IPS-18a (cell line): ENCODE data around the gene MYH7B.

Source experiments
- H3K27ac ChIP-seq: one replicate; pipeline ENCODE4 v1.5.1; 2013; ENCODE audit warnings: low read length
- H3K27me3 ChIP-seq: one replicate; pipeline ENCODE4 v1.6.1; 2013; ENCODE audit warnings: mild to moderate bottlenecking, low read length; ENCODE audit not compliant: control insufficient read depth, insufficient read depth
- H3K36me3 ChIP-seq: one replicate; pipeline ENCODE4 v1.6.1; 2013; ENCODE audit warnings: low read depth, low read length; ENCODE audit not compliant: control insufficient read depth
- H3K4me1 ChIP-seq: one replicate; pipeline ENCODE4 v1.6.1; 2013; ENCODE audit warnings: low read depth, low read length; ENCODE audit not compliant: control insufficient read depth
- H3K4me3 ChIP-seq: one replicate; pipeline ENCODE4 v1.5.1; 2013; ENCODE audit warnings: low read length
- H3K9ac ChIP-seq: one replicate; pipeline ENCODE4 v1.6.1; 2013; ENCODE audit warnings: mild to moderate bottlenecking, low read length, moderate library complexity
- H3K9me3 ChIP-seq: one replicate; pipeline ENCODE4 v1.6.1; 2013; ENCODE audit warnings: low read depth, low read length; ENCODE audit not compliant: control insufficient read depth

MYH7B gene

GRCh38 chr20:35003211-35004031 is 47.8 kb downstream of the MYH7B start:
- Histone ChIP-seq H3K9ac (no peak overlapping the region), H3K9me3 (no peaks in the 10 kb centered on the region), H3K27me3 (no peaks in the 10 kb centered on the region), H3K4me1 (no peaks in the 10 kb centered on the region), H3K36me3 (peaks cover 63% of the 10 kb centered on the region), H3K4me3 (no peak overlapping the region), H3K27ac (no peak overlapping the region)

GRCh38 chr20:35004051-35004725 is 48.5 kb downstream of the MYH7B start:
- H3K36me3 ChIP-seq, result peaks cover 71% of the 10 kb centered on the region
- H3K9me3 ChIP-seq, result no peaks in the 10 kb centered on the region
- no peak overlapping the region for H3K27ac ChIP-seq
- H3K9ac ChIP-seq, result no peak overlapping the region
- H3K27me3 ChIP-seq, result no peaks in the 10 kb centered on the region
- no peaks in the 10 kb centered on the region for H3K4me1 ChIP-seq
- no peak overlapping the region for H3K4me3 ChIP-seq

- no peaks in the 10 kb centered on the region for H3K9me3 ChIP-seq
- no peak overlapping the region for H3K9ac ChIP-seq
- no peaks in the 10 kb centered on the region for H3K4me1 ChIP-seq
- H3K27ac ChIP-seq, result no peak overlapping the region
- H3K36me3 ChIP-seq, result peaks cover 78% of the 10 kb centered on the region
- H3K27me3 ChIP-seq, result no peaks in the 10 kb centered on the region
- H3K4me3 ChIP-seq, result no peak overlapping the region
Measured at GRCh38 chr20:35004749-35005462, 49.2 kb downstream of the MYH7B start.
